Mesenchymal stem cell (in vitro differentiated cells and primary cell): ENCODE measurements around the gene ARHGEF7.
"Not testable (repeated sequence)": the region's sequence is repeated elsewhere in the genome, so short reads cannot be mapped to it uniquely, and the experiment has no call there.

Experiments used
- DNase-seq: peaks from one replicate; pipeline ENCODE4 v3.0.0-alpha.2; 2013
- H2AFZ ChIP-seq: one replicate; pipeline ENCODE4 v1.6.1; 2013; ENCODE audit warnings: low read depth, mild to moderate bottlenecking, control low read depth, inconsistent platforms, low read length, moderate library complexity
- H2AK5ac ChIP-seq: 2 replicates; pipeline ENCODE4 v1.6.1; 2013; ENCODE audit warnings: low read length, moderate library complexity, mild to moderate bottlenecking, inconsistent platforms; ENCODE audit not compliant: severe bottlenecking
- H2BK120ac ChIP-seq: one replicate; pipeline ENCODE4 v1.6.1; 2013; ENCODE audit warnings: low read depth, mild to moderate bottlenecking, inconsistent platforms, low read length, moderate library complexity
- H2BK12ac ChIP-seq, 2 experiments: one replicate each; pipeline ENCODE4 v1.6.1; 2013; ENCODE audit warnings: inconsistent platforms in 2 of 2, low read length in 2 of 2, mild to moderate bottlenecking in 2 of 2, moderate library complexity in 2 of 2, control low read depth in 1 of 2
- H2BK15ac ChIP-seq: one replicate; pipeline ENCODE4 v1.6.1; 2013; ENCODE audit warnings: mild to moderate bottlenecking, low read depth, inconsistent platforms; ENCODE audit not compliant: poor library complexity, severe bottlenecking
- H2BK5ac ChIP-seq: 2 replicates; pipeline ENCODE4 v1.6.1; 2013; ENCODE audit warnings: low read depth, mild to moderate bottlenecking, low read length, control low read depth, inconsistent platforms; ENCODE audit not compliant: poor library complexity, severe bottlenecking
- H3K14ac ChIP-seq, 2 experiments: one replicate each; pipeline ENCODE4 v1.6.1; 2013; ENCODE audit warnings: inconsistent platforms in 2 of 2, low read length in 2 of 2, control low read depth in 1 of 2, mild to moderate bottlenecking in 1 of 2, moderate library complexity in 1 of 2
- H3K18ac ChIP-seq, 2 experiments: one replicate each; pipeline ENCODE4 v1.6.1; 2013; ENCODE audit warnings: inconsistent platforms in 2 of 2, low read length in 2 of 2, control low read depth in 1 of 2, low read depth in 1 of 2, mild to moderate bottlenecking in 1 of 2
- H3K23ac ChIP-seq, 2 experiments: one replicate each; pipeline ENCODE4 v1.6.1; 2013; ENCODE audit warnings: inconsistent platforms in 2 of 2, low read length in 2 of 2, mild to moderate bottlenecking in 2 of 2, moderate library complexity in 2 of 2, control low read depth in 1 of 2
- H3K27ac ChIP-seq: 2 replicates; pipeline ENCODE4 v1.5.1; 2013; ENCODE audit warnings: mild to moderate bottlenecking, moderate library complexity, low read length, control low read depth, inconsistent platforms; ENCODE audit not compliant: poor library complexity, severe bottlenecking
- H3K27me3 ChIP-seq, 2 experiments: 2 replicates each; pipeline versions ENCODE4 v1.6.1 to v1.7.0; 2013; ENCODE audit warnings: low read length in 2 of 2, mild to moderate bottlenecking in 2 of 2, moderate library complexity in 2 of 2, control low read depth in 1 of 2, inconsistent platforms in 1 of 2; ENCODE audit not compliant: control insufficient read depth in 1 of 2, insufficient read depth in 1 of 2
- H3K36me3 ChIP-seq, 2 experiments: 2 replicates each; pipeline versions ENCODE4 v1.6.1 to v1.7.0; 2013; ENCODE audit warnings: low read length in 2 of 2, control low read depth in 1 of 2, inconsistent platforms in 1 of 2, low read depth in 1 of 2, mild to moderate bottlenecking in 1 of 2; ENCODE audit not compliant: insufficient read depth in 2 of 2, control insufficient read depth in 1 of 2
- H3K4ac ChIP-seq, 2 experiments: one replicate each; pipeline ENCODE4 v1.6.1; 2013; ENCODE audit warnings: inconsistent platforms in 2 of 2, low read length in 2 of 2, mild to moderate bottlenecking in 2 of 2, moderate library complexity in 2 of 2, control low read depth in 1 of 2, low read depth in 1 of 2
- H3K4me1 ChIP-seq: 2 replicates; pipeline ENCODE4 v1.6.1; 2013; ENCODE audit warnings: low read depth, low read length, control low read depth; ENCODE audit not compliant: control insufficient read depth, insufficient read depth
- H3K4me2 ChIP-seq: 2 replicates; pipeline ENCODE4 v1.6.1; 2013; ENCODE audit warnings: low read length, mild to moderate bottlenecking, inconsistent platforms; ENCODE audit not compliant: poor library complexity, severe bottlenecking
- H3K4me3 ChIP-seq, 2 experiments: 2 replicates each; pipeline versions ENCODE4 v1.5.1 to v1.7.0; 2013; ENCODE audit warnings: low read length in 2 of 2, mild to moderate bottlenecking in 2 of 2, control low read depth in 1 of 2, low read depth in 1 of 2; ENCODE audit not compliant: insufficient read depth in 1 of 2
- H3K79me1 ChIP-seq: replicated peaks from 2 replicates; pipeline ENCODE4 v1.6.1; 2013; ENCODE audit warnings: mild to moderate bottlenecking, control low read depth, low read length, inconsistent platforms; ENCODE audit not compliant: poor library complexity, severe bottlenecking
- H3K9ac ChIP-seq: 2 replicates; pipeline ENCODE4 v1.7.0; 2013; ENCODE audit warnings: mild to moderate bottlenecking, low read length, moderate library complexity
- H3K9me3 ChIP-seq: 2 replicates; pipeline ENCODE4 v1.7.0; 2013; ENCODE audit warnings: mild to moderate bottlenecking, low read length; ENCODE audit not compliant: control insufficient read depth
- H4K8ac ChIP-seq: one replicate; pipeline ENCODE4 v1.6.1; 2013; ENCODE audit warnings: inconsistent platforms, mild to moderate bottlenecking, low read length, moderate library complexity
- H4K91ac ChIP-seq: one replicate; pipeline ENCODE4 v1.6.1; 2013; ENCODE audit warnings: mild to moderate bottlenecking, low read length, inconsistent platforms
- WGBS: methylation state at CpG from one replicate; pipeline ENCODE4 v1.1.7; 2013; ENCODE audit warnings: mixed read lengths; 5-methylcytosine and 5-hydroxymethylcytosine counted together

The ARHGEF7 gene

GRCh38 chr13:111083693-111084092 is 31.4 kb upstream of the ARHGEF7 start:
- H2BK12ac ChIP-seq, H2BK15ac ChIP-seq, H4K8ac ChIP-seq, H3K79me1 ChIP-seq, H2AK5ac ChIP-seq, H3K27me3 ChIP-seq, H2BK5ac ChIP-seq, H4K91ac ChIP-seq, DNase-seq, H3K36me3 ChIP-seq, H3K9me3 ChIP-seq, H3K9ac ChIP-seq, H3K23ac ChIP-seq, H3K4ac ChIP-seq, H3K4me1 ChIP-seq, H2AFZ ChIP-seq, H3K18ac ChIP-seq, H2BK120ac ChIP-seq, H3K4me2 ChIP-seq, H3K27ac ChIP-seq, H3K4me3 ChIP-seq, H3K14ac ChIP-seq: not testable (repeated sequence)
- WGBS, result no CpG with 5 or more reads among the region's 25 CpGs

- H3K14ac ChIP-seq, result no peak overlapping the region
- no peaks in the 10 kb centered on the region for H3K4me1 ChIP-seq
- no peak overlapping the region for H2BK12ac ChIP-seq
- DNase-seq, result no peak
- no peak overlapping the region for H3K18ac ChIP-seq
- no peak overlapping the region for H3K23ac ChIP-seq
- no peak overlapping the region for H2BK5ac ChIP-seq
- no peak overlapping the region for H2BK15ac ChIP-seq
- no peak overlapping the region for H2AK5ac ChIP-seq
- H3K36me3 ChIP-seq, result no peaks in the 10 kb centered on the region
- no peak overlapping the region for H3K27ac ChIP-seq
- no peak overlapping the region for H4K8ac ChIP-seq
- 93% methylated on average over 6 of the region's 7 CpGs for WGBS
- peaks cover 23 to 37% of the 10 kb centered on the region in 2 experiments for H3K27me3 ChIP-seq
- no peak overlapping the region for H2AFZ ChIP-seq
- H3K79me1 ChIP-seq, result no peaks in the 10 kb centered on the region
- H3K4me3 ChIP-seq, result no peak overlapping the region
- no peak overlapping the region for H2BK120ac ChIP-seq
- H3K9ac ChIP-seq, result no peak overlapping the region
- H4K91ac ChIP-seq, result no peak overlapping the region
- H3K9me3 ChIP-seq, result no peaks in the 10 kb centered on the region
- H3K4me2 ChIP-seq, result no peak overlapping the region
- H3K4ac ChIP-seq, result no peak overlapping the region
Measured at GRCh38 chr13:111090169-111090568, 24.9 kb upstream of the ARHGEF7 start.

GRCh38 chr13:111092685-111093084 is 22.4 kb upstream of the ARHGEF7 start:
- Histone ChIP-seq H3K36me3 (no peaks in the 10 kb centered on the region), H3K23ac (no peak overlapping the region), H2BK12ac (no peak overlapping the region), H2AK5ac (no peak overlapping the region), H2BK15ac (no peak overlapping the region), H3K4me2 (no peak overlapping the region), H3K79me1 (no peaks in the 10 kb centered on the region), H3K9me3 (no peaks in the 10 kb centered on the region), H4K91ac (no peak overlapping the region), H2AFZ (no peak overlapping the region), H4K8ac (no peak overlapping the region), H3K4me1 (no peaks in the 10 kb centered on the region), H3K4ac (no peak overlapping the region), H3K27ac (no peak overlapping the region), H2BK120ac (no peak overlapping the region), H3K27me3 (peaks cover 45 to 62% of the 10 kb centered on the region in 2 experiments), H2BK5ac (no peak overlapping the region), H3K18ac (no peak overlapping the region), H3K9ac (no peak overlapping the region), H3K14ac (no peak overlapping the region), H3K4me3 (no peak overlapping the region)
- 72% methylated on average over 6 of the region's 6 CpGs for WGBS
- DNase-seq, result no peak

GRCh38 chr13:111093136-111093535 is 22.0 kb upstream of the ARHGEF7 start:
- Histone ChIP-seq H2BK5ac (no peak overlapping the region), H3K36me3 (no peaks in the 10 kb centered on the region)
- 92% methylated on average over 18 of the region's 21 CpGs for WGBS

More at GRCh38 chr13:111093136-111093535, 22.0 kb upstream of the ARHGEF7 start:
- Histone ChIP-seq H3K4ac (no peak overlapping the region), H3K4me2 (no peak overlapping the region), H3K18ac (no peak overlapping the region), H2BK12ac (no peak overlapping the region), H3K4me1 (no peaks in the 10 kb centered on the region), H3K27me3 (peaks cover 49 to 67% of the 10 kb centered on the region in 2 experiments), H2AFZ (no peak overlapping the region), H2BK120ac (no peak overlapping the region), H3K9me3 (no peaks in the 10 kb centered on the region), H3K4me3 (no peak overlapping the region), H4K8ac (no peak overlapping the region), H4K91ac (no peak overlapping the region), H3K23ac (no peak overlapping the region), H3K9ac (no peak overlapping the region), H3K14ac (no peak overlapping the region), H2BK15ac (no peak overlapping the region), H2AK5ac (no peak overlapping the region), H3K27ac (no peak overlapping the region), H3K79me1 (no peaks in the 10 kb centered on the region)
- DNase-seq, result no peak
